ENCODE results near the gene SOBP. TPM values are rescaled to one million over a fixed set of nuclear protein-coding genes. Genes with fewer than 3 reads are reported as not detected.

Gene SOBP
- total RNA-seq, 1 experiment from 2014 or later, result 0.22 TPM

DNA sequence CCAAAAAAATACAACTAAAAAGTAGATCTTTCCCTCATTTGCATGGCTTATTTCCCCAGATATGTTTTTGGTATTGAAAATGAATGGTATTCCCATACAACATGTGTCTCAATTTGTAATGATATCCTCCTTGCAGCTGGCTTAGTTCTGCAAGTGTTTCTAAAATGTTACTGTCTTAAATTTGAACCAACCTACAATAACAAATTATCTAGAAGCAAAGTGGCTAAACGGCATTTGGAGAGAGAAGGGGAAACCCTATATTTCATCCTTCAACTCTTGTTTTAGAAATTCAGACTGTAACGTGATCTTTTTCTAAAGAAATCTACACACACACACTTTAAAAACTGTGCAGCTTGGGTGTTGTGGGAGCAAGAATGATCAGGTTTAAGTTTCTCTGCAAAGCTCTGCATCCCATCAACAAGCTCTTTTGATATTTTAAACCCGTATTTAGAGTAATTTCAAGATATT lies 153.0 kb downstream of the SOBP start:
- BruUV-seq (replicated peaks), result no TSS peak
- no peaks in the 10 kb centered on the region for H3K27me3 ChIP-seq (ENCODE audit: insufficient read depth, low read depth)
- CTCF ChIA-PET, result no interaction called here
- peaks cover 22% of the 10 kb centered on the region; the same call in 1 of the 2 replicates for H3F3A ChIP-seq (ENCODE audit: insufficient read depth, low read depth)
- H3K4me2 ChIP-seq, result no peak overlapping the region
- no peaks in the 10 kb centered on the region for H4K20me1 ChIP-seq (ENCODE audit: insufficient read depth)
- H2AFZ ChIP-seq, result no peak overlapping the region
- no peaks in the 10 kb centered on the region for H3K9me3 ChIP-seq (ENCODE audit: insufficient read depth, low read depth)
- no peaks in the 10 kb centered on the region for H3K9me2 ChIP-seq (ENCODE audit: insufficient read depth)
- intact Hi-C loops (cut with micrococcal nuclease; ENCODE audit: unreplicated experiment), result no loop called here
- no peaks in the 10 kb centered on the region for H3K79me2 ChIP-seq (ENCODE audit: low read depth)
- H3K4me3 ChIP-seq, result no peak overlapping the region
- no peak for DNase-seq
- peaks cover 40% of the 10 kb centered on the region for H3K4me1 ChIP-seq (replicated peaks; ENCODE audit: insufficient read depth)
- no peaks in the 10 kb centered on the region for H3K36me3 ChIP-seq (ENCODE audit: low read depth)
- POLR2A ChIA-PET (ENCODE audit: unreplicated experiment), result no interaction called here
- H3K27ac ChIP-seq, result no peak overlapping the region
- TF ChIP-seq CTCF (conservative IDR thresholded peaks at IDR 0.05) (no peak), EZH2 (IDR thresholded peaks at IDR 0.05; ENCODE audit: low read depth) (no peak)

DNA sequence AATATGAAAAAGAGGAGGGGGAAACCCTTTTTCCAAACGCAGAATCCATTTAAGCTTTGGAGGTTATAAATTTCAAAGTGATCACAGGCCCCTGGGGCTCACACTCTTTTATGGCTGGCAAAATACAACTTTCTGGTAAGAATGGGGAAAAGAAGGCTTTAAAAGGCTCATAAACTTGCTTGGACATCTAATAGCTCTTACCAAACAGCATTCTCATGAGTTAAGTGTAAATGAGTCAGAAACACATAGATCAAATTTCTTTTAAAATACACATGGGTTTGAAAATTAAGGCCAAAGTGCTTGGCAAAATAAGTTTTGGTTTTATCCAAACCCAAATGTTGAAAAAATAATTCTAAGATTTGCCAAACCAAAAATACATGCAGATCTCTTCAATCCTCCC lies 154.6 kb downstream of the SOBP start:
- H3K79me2 ChIP-seq (ENCODE audit: low read depth), result no peaks in the 10 kb centered on the region
- peaks cover 40% of the 10 kb centered on the region for H3K4me1 ChIP-seq (replicated peaks; ENCODE audit: insufficient read depth)
- peak overlapping the region; percentile 61 for H3K27ac ChIP-seq
- H3K27me3 ChIP-seq (ENCODE audit: insufficient read depth, low read depth), result no peaks in the 10 kb centered on the region
- peak in 1 of 2 experiments; percentile 76 for DNase-seq
- H3F3A ChIP-seq (ENCODE audit: insufficient read depth, low read depth), result peaks cover 22% of the 10 kb centered on the region; the same call in 1 of the 2 replicates
- ChIA-PET CTCF (no interaction called here), POLR2A (ENCODE audit: unreplicated experiment) (interaction anchor here (0.7 kb wide), 1 partner anchor 289 kb away, joined by 3 read pairs; no protein-coding TSS in a partner anchor)
- H4K20me1 ChIP-seq (ENCODE audit: insufficient read depth), result no peaks in the 10 kb centered on the region
- peak overlapping the region; percentile 25; the same call in 1 of the 2 replicates for H3K4me3 ChIP-seq
- intact Hi-C loops (cut with micrococcal nuclease; ENCODE audit: unreplicated experiment), result no loop called here
- no peaks in the 10 kb centered on the region for H3K36me3 ChIP-seq (ENCODE audit: low read depth)
- no peak for TF ChIP-seq CTCF (conservative IDR thresholded peaks at IDR 0.05)
- no peak for TF ChIP-seq EZH2 (IDR thresholded peaks at IDR 0.05; ENCODE audit: low read depth)
- H3K4me2 ChIP-seq, result peak overlapping the region; percentile 42
- BruUV-seq (replicated peaks), result no TSS peak
- no peaks in the 10 kb centered on the region for H3K9me2 ChIP-seq (ENCODE audit: insufficient read depth)
- peak overlapping the region; percentile 62 for H2AFZ ChIP-seq
- no peaks in the 10 kb centered on the region for H3K9me3 ChIP-seq (ENCODE audit: insufficient read depth, low read depth)

GRCh38 chr6:107645740-107646139 lies 155.8 kb downstream of the SOBP start:
- DNase-seq, result peak; percentile 23 to 84
- no peak overlapping the region for H3K4me3 ChIP-seq
- H3K9me2 ChIP-seq (ENCODE audit: insufficient read depth), result no peaks in the 10 kb centered on the region
- no peaks in the 10 kb centered on the region for H4K20me1 ChIP-seq (ENCODE audit: insufficient read depth)
- H3K9me3 ChIP-seq (ENCODE audit: insufficient read depth, low read depth), result no peaks in the 10 kb centered on the region
- ChIA-PET POLR2A (ENCODE audit: unreplicated experiment) (no interaction called here), CTCF (no interaction called here)
- TF ChIP-seq EZH2 (IDR thresholded peaks at IDR 0.05; ENCODE audit: low read depth) (no peak), CTCF (conservative IDR thresholded peaks at IDR 0.05) (no peak)
- no peaks in the 10 kb centered on the region for H3K79me2 ChIP-seq (ENCODE audit: low read depth)
- peak overlapping the region; percentile 35 for H3K27ac ChIP-seq
- intact Hi-C loops (cut with micrococcal nuclease; ENCODE audit: unreplicated experiment), result no loop called here
- peaks cover 40% of the 10 kb centered on the region for H3K4me1 ChIP-seq (replicated peaks; ENCODE audit: insufficient read depth)
- no peaks in the 10 kb centered on the region for H3K36me3 ChIP-seq (ENCODE audit: low read depth)
- H3K4me2 ChIP-seq, result peak overlapping the region; percentile 42
- BruUV-seq (replicated peaks), result no TSS peak
- peaks cover 22% of the 10 kb centered on the region; the same call in 1 of the 2 replicates for H3F3A ChIP-seq (ENCODE audit: insufficient read depth, low read depth)
- H2AFZ ChIP-seq, result no peak overlapping the region
- H3K27me3 ChIP-seq (ENCODE audit: insufficient read depth, low read depth), result no peaks in the 10 kb centered on the region

All from PC-9 (cell line).